A673 (cell line): Measurements from ENCODE around the gene CERS6. TPM values are rescaled to one million over a fixed set of nuclear protein-coding genes. Genes with fewer than 3 reads are reported as not detected.

ENCODE experiments used
- BruUV-seq: library from RNA; stranded (reverse); fragments of 400-500 nt; replicated peaks from 2 replicates; lab custom pipeline; 2021; lab: Mats Ljungman, UMichigan
- CTCF ChIA-PET: fragments of 300-600 bp; sonication (Branson Sonifier 250); formaldehyde crosslinking; loops from one replicate; lab custom pipeline; 2022; ENCODE audit warnings: antibody characterized with exemption; lab: Charles Lee
- POLR2A ChIA-PET: fragments of 300-600 bp; sonication (Branson Sonifier 250); formaldehyde crosslinking; loops from one replicate; lab custom pipeline; 2022; ENCODE audit warnings: antibody characterized with exemption; ENCODE audit not compliant: low non-redundant PET; lab: Charles Lee
- DNase-seq: peaks from one replicate; pipeline ENCODE4 v3.0.0-alpha.2; 2015; ENCODE audit warnings: low spot score
- H3K27ac ChIP-seq: fragments of 200-600 bp; sonication (generic); 2 replicates; pipeline ENCODE4 v1.5.1; 2016; ENCODE audit warnings: mixed run types, low read depth, mild to moderate bottlenecking, mixed read lengths, antibody characterized with exemption, low read length; ENCODE audit not compliant: poor library complexity, severe bottlenecking
- H3K27me3 ChIP-seq: fragments of 200-600 bp; sonication (generic); replicated peaks from 2 replicates; pipeline ENCODE4 v1.6.1; 2017; ENCODE audit warnings: mixed run types, low read depth, mild to moderate bottlenecking, mixed read lengths, antibody characterized with exemption, low read length; ENCODE audit not compliant: insufficient read depth, poor library complexity
- H3K36me3 ChIP-seq: fragments of 200-600 bp; sonication (generic); 2 replicates; pipeline ENCODE4 v1.6.1; 2016; ENCODE audit warnings: mixed run types, mild to moderate bottlenecking, mixed read lengths, antibody characterized with exemption, low read length; ENCODE audit not compliant: insufficient read depth, poor library complexity, severe bottlenecking
- H3K4me1 ChIP-seq: fragments of 200-600 bp; sonication (generic); 2 replicates; pipeline ENCODE4 v1.6.1; 2017; ENCODE audit warnings: mixed run types, mild to moderate bottlenecking, mixed read lengths, antibody characterized with exemption, low read length; ENCODE audit not compliant: insufficient read depth, poor library complexity, severe bottlenecking
- H3K4me3 ChIP-seq: fragments of 200-600 bp; sonication (generic); 2 replicates; pipeline ENCODE4 v1.5.1; 2016; ENCODE audit warnings: low read depth, mixed run types, mild to moderate bottlenecking, mixed read lengths, low read length; ENCODE audit not compliant: poor library complexity, severe bottlenecking
- H3K9me3 ChIP-seq: fragments of 200-600 bp; sonication (generic); 2 replicates; pipeline ENCODE4 v1.6.1; 2016; ENCODE audit warnings: mixed run types, low read depth, mild to moderate bottlenecking, mixed read lengths, antibody characterized with exemption, low read length; ENCODE audit not compliant: poor library complexity, severe bottlenecking
- EZH2 ChIP-seq: fragments of 200-600 bp; sonication (generic); IDR thresholded peaks from 2 replicates; pipeline ENCODE4 v1.6.1; 2017; ENCODE audit warnings: borderline replicate concordance, low read depth, mild to moderate bottlenecking, mixed read lengths, antibody characterized with exemption, low read length; ENCODE audit not compliant: poor library complexity, severe bottlenecking
- intact Hi-C: fragments of 100-400 bp; cut with micrococcal nuclease; formaldehyde crosslinking; loops from one replicate; pipeline ENCODE4 v1.10.0; 2022; ENCODE audit not compliant: unreplicated experiment
- microRNA-seq: library from miRNA; unstranded; fragments of <30 nt; microRNA quantifications from one replicate; pipeline ENCODE4 v1.2.0, GENCODE V29; 2021
- total RNA-seq: library from RNA; stranded (reverse); gene quantifications from 2 replicates; pipeline ENCODE4 v1.2.3, GENCODE V29; 2021
- TF ChIP-seq, protein P1 (sequence below): fragments of 300-800, 200-600 bp; sonication (generic); conservative IDR thresholded peaks from 2 replicates; pipeline ENCODE4 v1.5.1; 2017; ENCODE audit warnings: low read depth, mild to moderate bottlenecking, antibody characterized with exemption, low read length, moderate library complexity, mixed read lengths

Gene CERS6
- total RNA-seq, 1 experiment from 2014 or later, result 12.4 TPM

DNA sequence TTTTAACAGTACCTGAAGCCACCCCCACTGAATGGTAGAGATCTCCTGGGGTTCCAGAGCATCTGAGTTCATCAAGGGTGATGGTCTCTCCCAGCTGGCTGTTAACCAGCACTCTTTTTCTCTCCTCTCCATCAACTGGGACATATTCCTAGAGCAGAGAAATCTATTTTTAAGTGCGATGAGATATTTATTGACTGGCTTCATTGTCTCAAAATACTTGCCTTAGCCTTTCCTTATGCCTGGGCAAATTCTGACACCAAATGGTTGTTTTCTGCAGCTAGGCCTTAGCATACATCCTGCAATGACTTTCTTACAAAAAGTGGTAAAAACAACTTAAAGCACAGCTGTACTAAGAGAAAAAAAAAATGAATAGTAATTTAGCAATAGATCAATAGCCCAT lies 365.9 kb downstream of the CERS6 start:
- Histone ChIP-seq H3K9me3 (no peaks in the 10 kb centered on the region), H3K36me3 (no peaks in the 10 kb centered on the region), H3K27me3 (no peaks in the 10 kb centered on the region), H3K27ac (no peak overlapping the region), H3K4me1 (no peaks in the 10 kb centered on the region), H3K4me3 (no peak overlapping the region)
- DNase-seq, result no peak
- no TSS peak for BruUV-seq
- TF ChIP-seq, protein P1, sequence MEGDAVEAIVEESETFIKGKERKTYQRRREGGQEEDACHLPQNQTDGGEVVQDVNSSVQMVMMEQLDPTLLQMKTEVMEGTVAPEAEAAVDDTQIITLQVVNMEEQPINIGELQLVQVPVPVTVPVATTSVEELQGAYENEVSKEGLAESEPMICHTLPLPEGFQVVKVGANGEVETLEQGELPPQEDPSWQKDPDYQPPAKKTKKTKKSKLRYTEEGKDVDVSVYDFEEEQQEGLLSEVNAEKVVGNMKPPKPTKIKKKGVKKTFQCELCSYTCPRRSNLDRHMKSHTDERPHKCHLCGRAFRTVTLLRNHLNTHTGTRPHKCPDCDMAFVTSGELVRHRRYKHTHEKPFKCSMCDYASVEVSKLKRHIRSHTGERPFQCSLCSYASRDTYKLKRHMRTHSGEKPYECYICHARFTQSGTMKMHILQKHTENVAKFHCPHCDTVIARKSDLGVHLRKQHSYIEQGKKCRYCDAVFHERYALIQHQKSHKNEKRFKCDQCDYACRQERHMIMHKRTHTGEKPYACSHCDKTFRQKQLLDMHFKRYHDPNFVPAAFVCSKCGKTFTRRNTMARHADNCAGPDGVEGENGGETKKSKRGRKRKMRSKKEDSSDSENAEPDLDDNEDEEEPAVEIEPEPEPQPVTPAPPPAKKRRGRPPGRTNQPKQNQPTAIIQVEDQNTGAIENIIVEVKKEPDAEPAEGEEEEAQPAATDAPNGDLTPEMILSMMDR, result no peak
- no peak for TF ChIP-seq EZH2
- POLR2A ChIA-PET, result no interaction called here
- CTCF ChIA-PET, result no interaction called here
- intact Hi-C loops, result no loop called here

Small RNA genes lying within 50 kb of the gene (microRNA-seq; reads per million reads assigned to microRNA genes)
- 1.6 reads per million for gene MIR4774

Other genes with a start within 250 kb of the CERS6 start
- gene STK39, start 208.7 kb upstream of the CERS6 start, total RNA-seq, result 15.9 and 19.3 TPM in 2 replicates